A549 (cell line): ENCODE results near the gene PRELP.

Experiments used
- CTCF ChIP-seq: fragments of >200 bp; sonication (Bioruptor Twin); formaldehyde crosslinking; IDR thresholded peaks from 3 replicates; pipeline ENCODE4 v1.5.1; 2016
- FOXS1 ChIP-seq: fragments of 250-450 bp; sonication (Bioruptor Pico); IDR thresholded peaks from 2 replicates; pipeline ENCODE4 v1.5.0; 2020; ENCODE audit warnings: mild to moderate bottlenecking, moderate library complexity
- HMGXB4 ChIP-seq: fragments of 250-450 bp; sonication (Bioruptor Pico); IDR thresholded peaks from 2 replicates; pipeline ENCODE4 v1.5.0; 2021; ENCODE audit warnings: mild to moderate bottlenecking, moderate library complexity, borderline replicate concordance
- RAD21 ChIP-seq, 2 experiments: fragments of >200 bp in 1 of 2; sonication (Bioruptor Twin) in 1 of 2; formaldehyde crosslinking in 1 of 2; IDR thresholded peaks in 1 of 2; conservative IDR thresholded peaks in 1 of 2; 2 replicates in 1 of 2; 3 replicates in 1 of 2; pipeline ENCODE4 v1.6.1; 2012 to 2018; ENCODE audit warnings: inconsistent platforms in 1 of 2
- SMC3 ChIP-seq: fragments of >200 bp; sonication (Bioruptor Twin); formaldehyde crosslinking; IDR thresholded peaks from 3 replicates; pipeline ENCODE4 v1.6.1; 2018; ENCODE audit warnings: inconsistent platforms

- TF ChIP-seq CTCF (no peak), RAD21 (conservative IDR thresholded peaks at IDR 0.05 in 1 of 2, IDR thresholded peaks at IDR 0.05 in 1 of 2) (no peak), FOXS1 (CRISPR knock-in tag) (no peak), SMC3 (no peak), HMGXB4 (no peak)
Measured at GRCh38 chr1:203448521-203449061, 27.0 kb upstream of the PRELP start.
